Heart right ventricle (tissue), 16 donors: Measurements from ENCODE around the gene ADAMTS3. TPM values are rescaled to one million over a fixed set of nuclear protein-coding genes. Genes with fewer than 3 reads are reported as not detected.

Experiments used
- ATAC-seq, 8 donors: fragments of 200-7000 bp; cut with Tn5 transposase; one replicate each; pipeline ENCODE4 v1.9.1; 2020; ENCODE audit warnings: mild to moderate bottlenecking in 8 of 8, moderate library complexity in 8 of 8, moderate number of reproducible peaks in 1 of 8
- DNase-seq, 2 donors: peaks; one replicate each; pipeline ENCODE4 v3.0.0-alpha.2; 2020
- H3K27ac ChIP-seq, 10 donors: fragments of 200-600 bp; sonication (generic) in 2 of 10; one replicate each; pipeline versions ENCODE4 v1.5.0 to v1.8.0; 2020 to 2022; ENCODE audit warnings: mild to moderate bottlenecking in 3 of 10
- H3K27me3 ChIP-seq, 7 donors: fragments of 200-600 bp; one replicate each; pipeline ENCODE4 v1.8.0; 2021 to 2022; ENCODE audit warnings: mild to moderate bottlenecking in 2 of 7
- H3K36me3 ChIP-seq, 9 donors: fragments of 200-600 bp; sonication (generic) in 1 of 9; one replicate each; pipeline versions ENCODE4 v1.5.0 to v1.8.0; 2020 to 2022; ENCODE audit warnings: mild to moderate bottlenecking in 2 of 9
- H3K4me1 ChIP-seq, 9 donors: fragments of 200-600 bp; sonication (generic) in 1 of 9; one replicate each; pipeline versions ENCODE4 v1.5.0 to v1.8.0; 2020 to 2022; ENCODE audit warnings: mild to moderate bottlenecking in 4 of 9
- H3K4me3 ChIP-seq, 10 donors: fragments of 200-600 bp; sonication (generic) in 2 of 10; one replicate each; pipeline versions ENCODE4 v1.5.0 to v1.8.0; 2020 to 2022; ENCODE audit warnings: mild to moderate bottlenecking in 7 of 10, moderate library complexity in 2 of 10
- H3K9me3 ChIP-seq, 11 donors: fragments of 200-600 bp in 10 of 11; sonication (generic) in 2 of 11; one replicate each; pipeline versions ENCODE4 v1.5.0 to v1.8.0; 2013 to 2022; ENCODE audit warnings: mild to moderate bottlenecking in 2 of 11, control low read depth in 1 of 11, moderate library complexity in 1 of 11
- CTCF ChIP-seq, 9 donors: fragments of 200-600 bp; sonication (generic) in 2 of 9; IDR thresholded peaks; one replicate each; pipeline versions ENCODE4 v1.5.0 to v1.8.0; 2021 to 2022; ENCODE audit warnings: antibody characterized with exemption in 9 of 9, mild to moderate bottlenecking in 5 of 9, moderate library complexity in 1 of 9
- WGBS, 2 donors: extraction: QIAGEN DNeasy Blood & Tissue Kit; methylation state at CpG; one replicate each; pipeline ENCODE4 v1.1.7; 2013; ENCODE audit warnings: inconsistent platforms in 1 of 2; 5-methylcytosine and 5-hydroxymethylcytosine counted together
- intact Hi-C, 10 donors: fragments of 100-400 bp; cut with DNase I; formaldehyde crosslinking; loops; one replicate each; pipeline versions ENCODE4 v1.11.1 to v1.14.2; 2022
- polyA plus RNA-seq, 2 donors: library from polyadenylated mRNA; stranded (reverse); fragments of 200-250 nt; gene quantifications; one replicate each; pipeline ENCODE4 v1.2.3, GENCODE V29; 2013
- total RNA-seq, 10 donors: library from RNA; stranded (reverse); fragmentation: NEBNext Ultra II Directional in 3 of 10; extraction: Animal tissue kit (Norgen Biotek cat#: 25700) in 3 of 10; gene quantifications; one replicate each; pipeline versions ENCODE4 v1.2.1 to v1.2.4, GENCODE V29; 2021 to 2023
- donor health status: Arrhythmogenic right ventricular cardiomyopathy.
- donor health status: ischemic (EF 13 %, LVEDD 7.1; RV severe dilation, severe dysfunction).
- donor health status: healthy with polysubstance abuse.
- donor health status: DM: no; HTN: yes; CAD: no.
- donor health status: DM: no; HTN: no; CAD: no.
- donor health status: ischemic (EF 25% LVEDD 6.9; RV normal size, moderate dysfunction).
- donor health status: ischemic (EF 25% LVEDD 5.7; RV mildly dilated, moderate dysfunction).
- donor health status: healthy.
- donor health status: DM: yes; HTN: yes; CAD: no.
- donor health status: Ischemic cardiomyopathy.
- donor health status: ischemic (EF 35%, LVEDD 5.7; RV mildly dilated, moderate dysfunction).
- donor health status: nonischemic (EF 11% LVEDD 7.7; RV severe dilation, severe dysfunction).
- donor health status: DM: yes; HTN: yes; CAD: no.
- donor health status: PGD.
- donor health status: ischemic (EF 29% LVEDD 5.4; RV normal size, mild dysfunction).
- donor health status: nonischemic (EF 23%, LVEDD 6.1; RV moderate dilation, normal function).

The ADAMTS3 gene
- total and polyA plus RNA-seq, 12 donors, result 0.23 to 1.1 (median 0.54) TPM

DNA sequence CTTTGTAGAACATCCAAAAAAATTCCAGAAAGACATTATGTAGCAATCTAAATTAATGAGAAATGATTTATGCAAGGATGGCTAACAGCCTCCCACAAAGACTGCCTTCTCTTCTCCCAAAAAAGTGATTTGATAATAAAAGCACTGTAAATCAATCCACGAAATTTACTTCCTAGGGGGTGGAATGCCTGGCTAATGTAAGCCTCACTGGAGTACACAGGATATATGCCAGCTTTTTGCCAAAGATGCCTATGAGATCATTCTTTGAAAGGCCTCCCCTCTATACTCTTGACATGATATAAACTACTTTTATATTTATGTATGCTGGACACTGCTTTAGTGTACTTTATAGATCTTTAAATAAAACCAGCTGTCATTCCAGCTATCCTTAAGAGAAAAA is 211.1 kb downstream of the ADAMTS3 start:
- no peak for ATAC-seq
- H3K9me3 ChIP-seq, result no peaks in the 10 kb centered on the region
- H3K27me3 ChIP-seq, result no peaks in the 10 kb centered on the region
- no peaks in the 10 kb centered on the region for H3K4me1 ChIP-seq
- intact Hi-C loops, result no loop called here
- 47 to 56% methylated on average over 1 of the region's 1 CpG for WGBS, 2 donors
- H3K27ac ChIP-seq, result no peak overlapping the region
- no peak for DNase-seq
- no peaks in the 10 kb centered on the region for H3K36me3 ChIP-seq
- no peak overlapping the region for H3K4me3 ChIP-seq
- TF ChIP-seq CTCF (IDR thresholded peaks at IDR 0.05), result no peak

DNA sequence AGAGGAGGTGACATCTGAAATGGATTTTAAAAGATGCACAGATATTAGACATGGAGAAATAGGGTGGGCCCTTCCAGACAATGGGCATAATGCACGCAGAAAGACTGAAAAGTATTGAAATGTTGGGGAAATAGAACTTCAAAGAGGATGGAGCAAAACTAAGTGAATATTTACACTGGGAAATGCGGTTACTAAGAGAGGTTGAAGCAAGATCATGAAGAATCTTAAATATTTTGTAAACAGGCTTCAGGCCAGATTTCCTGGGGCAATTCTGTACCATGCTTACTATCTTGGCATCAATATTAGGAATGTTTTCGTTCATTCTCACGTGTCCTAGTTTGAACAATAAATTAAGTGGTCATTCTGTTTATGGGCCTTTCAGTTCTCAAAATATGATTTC is 216.3 kb downstream of the ADAMTS3 start:
- H3K4me3 ChIP-seq, result no peak overlapping the region
- no peak for TF ChIP-seq CTCF (IDR thresholded peaks at IDR 0.05)
- H3K36me3 ChIP-seq, result no peaks in the 10 kb centered on the region
- no peak overlapping the region for H3K27ac ChIP-seq
- intact Hi-C loops, result no loop called here
- no peaks in the 10 kb centered on the region for H3K27me3 ChIP-seq
- no peak for ATAC-seq
- 87 to 89% methylated on average over 4 of the region's 4 CpGs for WGBS, 2 donors
- no peaks in the 10 kb centered on the region for H3K4me1 ChIP-seq
- DNase-seq, result no peak
- H3K9me3 ChIP-seq, result no peaks in the 10 kb centered on the region

GRCh38 chr4:72351521-72351920 is 217.5 kb downstream of the ADAMTS3 start:
- Histone ChIP-seq H3K4me3 (no peak overlapping the region), H3K27ac (no peak overlapping the region), H3K9me3 (no peaks in the 10 kb centered on the region), H3K4me1 (no peaks in the 10 kb centered on the region), H3K36me3 (no peaks in the 10 kb centered on the region), H3K27me3 (no peaks in the 10 kb centered on the region)
- no peak for ATAC-seq
- no peak for TF ChIP-seq CTCF (IDR thresholded peaks at IDR 0.05)
- WGBS, 2 donors, result 86 to 93% methylated on average over 2 of the region's 2 CpGs
- intact Hi-C loops, result no loop called here
- DNase-seq, result no peak

DNA sequence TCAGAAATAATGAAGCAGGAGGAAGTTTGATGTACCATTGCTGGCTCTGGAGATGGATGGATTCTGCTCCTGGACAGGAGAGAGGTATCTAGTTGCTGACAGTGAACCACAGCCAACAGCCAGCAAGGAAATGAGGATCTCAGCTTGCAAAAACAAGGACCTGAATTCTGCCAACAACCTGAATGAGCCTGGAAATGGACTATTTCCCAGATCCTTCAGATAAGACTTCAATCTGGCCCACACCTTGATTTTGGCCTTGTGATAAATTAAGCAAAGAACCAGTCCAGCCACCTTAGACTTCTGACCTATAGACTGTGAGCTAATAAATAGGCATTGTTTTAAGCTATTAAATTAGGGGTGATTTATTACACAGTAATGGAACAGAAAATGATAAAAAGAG is 220.3 kb downstream of the ADAMTS3 start:
- no peaks in the 10 kb centered on the region for H3K27me3 ChIP-seq
- no peak for TF ChIP-seq CTCF (IDR thresholded peaks at IDR 0.05)
- DNase-seq, result no peak
- no peak overlapping the region for H3K4me3 ChIP-seq
- no peaks in the 10 kb centered on the region for H3K9me3 ChIP-seq
- intact Hi-C loops, result no loop called here
- no peak overlapping the region for H3K27ac ChIP-seq
- no peaks in the 10 kb centered on the region for H3K4me1 ChIP-seq
- ATAC-seq, result no peak
- no peaks in the 10 kb centered on the region for H3K36me3 ChIP-seq

DNA sequence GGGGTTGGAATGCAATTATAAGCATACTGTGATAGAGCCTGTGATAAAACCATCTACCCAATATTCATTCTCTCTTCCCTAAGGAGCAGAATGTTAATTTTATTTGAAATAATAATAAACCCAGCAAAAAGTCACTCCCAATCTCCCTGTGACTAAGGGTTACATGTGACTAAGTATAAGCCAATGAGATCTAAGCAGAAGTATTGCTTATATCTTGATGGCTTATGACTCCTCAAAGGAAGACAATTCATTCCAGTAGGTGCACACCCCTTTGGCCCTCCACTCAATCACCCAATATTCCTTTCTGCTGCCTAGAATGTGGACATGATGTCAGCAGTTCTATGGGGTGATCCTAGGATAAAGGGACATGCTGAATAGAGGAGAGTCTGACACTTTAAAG is 224.6 kb downstream of the ADAMTS3 start:
- no peak for TF ChIP-seq CTCF (IDR thresholded peaks at IDR 0.05)
- H3K36me3 ChIP-seq, result no peaks in the 10 kb centered on the region
- H3K27me3 ChIP-seq, result no peaks in the 10 kb centered on the region
- ATAC-seq (no peak), DNase-seq (no peak)
- H3K9me3 ChIP-seq, result no peaks in the 10 kb centered on the region
- H3K4me3 ChIP-seq, result no peak overlapping the region
- intact Hi-C loops, result no loop called here
- peaks cover 0 to 6% (median 0%) of the 10 kb centered on the region in 9 donors for H3K4me1 ChIP-seq
- H3K27ac ChIP-seq, result no peak overlapping the region
